Left ventricle myocardium inferior (tissue), 1 donor: Measurements from ENCODE around the gene CHD9. TPM values are rescaled to one million over a fixed set of nuclear protein-coding genes. Genes with fewer than 3 reads are reported as not detected.
"Not testable (repeated sequence)": the region's sequence is repeated elsewhere in the genome, so short reads cannot be mapped to it uniquely, and the experiment has no call there.

Experiments used
- DNase-seq: peaks from one replicate; pipeline ENCODE4 v3.0.0-alpha.2; 2020
- H3K27ac ChIP-seq: fragments of 200-600 bp; replicated peaks from 2 replicates; pipeline ENCODE4 v1.8.0; 2021
- H3K27me3 ChIP-seq: fragments of 200-600 bp; 2 replicates; pipeline ENCODE4 v1.8.0; 2021; ENCODE audit warnings: low read depth
- H3K36me3 ChIP-seq: fragments of 200-600 bp; 2 replicates; pipeline ENCODE4 v1.8.0; 2021
- H3K4me1 ChIP-seq: fragments of 200-600 bp; 2 replicates; pipeline ENCODE4 v1.8.0; 2021
- H3K4me3 ChIP-seq: fragments of 200-600 bp; 2 replicates; pipeline ENCODE4 v1.8.0; 2021; ENCODE audit warnings: mild to moderate bottlenecking, moderate library complexity
- H3K9me3 ChIP-seq: fragments of 200-600 bp; replicated peaks from 2 replicates; pipeline ENCODE4 v1.8.0; 2021
- intact Hi-C: fragments of 100-400 bp; cut with micrococcal nuclease; formaldehyde crosslinking; loops from one replicate; pipeline ENCODE4 v1.11.0; 2022
- total RNA-seq: library from RNA; stranded (reverse); fragmentation: NEBNext Ultra II Directional; extraction: Animal tissue kit (Norgen Biotek cat#: 25700); gene quantifications from one replicate; pipeline ENCODE4 v1.2.1, GENCODE V29; 2021
- TF ChIP-seq, protein P1 (sequence below): fragments of 200-600 bp; IDR thresholded peaks from 2 replicates; pipeline ENCODE4 v1.8.0; 2021; ENCODE audit warnings: antibody characterized with exemption, mild to moderate bottlenecking, borderline replicate concordance
- donor health status: DM: no; HTN: yes; CAD: no; lungs with severe emphysema.

CHD9 gene
- total RNA-seq, 1 donor from 2014 or later: 38.9 TPM

DNA sequence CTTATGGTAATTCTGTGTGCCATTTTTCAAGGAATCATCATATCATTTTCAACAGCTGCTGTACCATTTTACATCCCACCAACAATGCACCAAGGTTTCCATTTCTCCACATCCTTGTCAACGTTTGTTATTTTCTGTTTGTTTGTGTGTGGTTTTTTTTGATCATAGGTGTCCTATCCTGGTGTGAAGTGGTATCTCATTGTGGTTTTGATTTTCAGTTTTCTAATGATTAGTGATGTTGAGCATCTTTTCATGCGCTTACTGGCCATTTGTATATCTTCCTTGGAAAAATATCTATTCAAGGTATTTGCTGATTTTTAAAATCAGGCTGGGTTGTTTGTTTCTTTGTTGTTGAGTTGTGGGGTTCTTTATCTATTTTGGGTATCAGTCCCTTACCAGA is 15.0 kb downstream of the CHD9 start:
- intact Hi-C loops: no loop called here
- Histone ChIP-seq H3K4me1 (peaks cover 82% of the 10 kb centered on the region), H3K27ac (peak overlapping the region; percentile 85)

DNA sequence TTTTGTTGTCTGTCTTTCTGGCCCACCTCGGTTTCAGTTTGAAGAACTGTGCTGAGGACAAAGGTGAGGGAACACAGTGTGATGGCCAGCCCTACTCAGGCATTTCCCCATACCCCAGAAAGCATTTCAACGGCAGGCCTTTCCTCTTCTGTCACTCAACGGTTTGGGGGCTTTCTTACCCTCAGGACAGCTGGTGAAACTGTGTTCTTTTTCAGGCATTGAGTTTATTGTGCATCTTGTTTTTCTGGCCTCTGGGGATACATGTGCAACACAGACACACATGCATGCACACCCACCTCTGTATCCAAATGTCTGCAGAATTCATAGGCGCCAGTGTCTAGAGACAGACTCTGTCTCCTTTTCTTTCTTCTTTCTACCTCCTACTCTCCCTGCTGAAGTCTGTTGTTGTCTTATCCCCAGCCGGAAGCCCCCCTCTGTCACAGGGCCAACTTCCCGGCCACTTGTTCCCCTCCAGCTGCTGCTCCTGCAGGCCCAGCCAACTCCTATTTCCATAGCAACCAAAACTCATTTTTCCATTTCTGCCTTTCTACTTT is 17.0 kb downstream of the CHD9 start:
- intact Hi-C loops: no loop called here
- Histone ChIP-seq H3K27me3 (no peaks in the 10 kb centered on the region), H3K36me3 (peaks cover 11% of the 10 kb centered on the region), H3K4me1 (peaks cover 64% of the 10 kb centered on the region), H3K9me3 (peaks cover 4% of the 10 kb centered on the region), H3K4me3 (peak overlapping the region; percentile 48), H3K27ac (peak overlapping the region; percentile 85)
- TF ChIP-seq, protein P1, sequence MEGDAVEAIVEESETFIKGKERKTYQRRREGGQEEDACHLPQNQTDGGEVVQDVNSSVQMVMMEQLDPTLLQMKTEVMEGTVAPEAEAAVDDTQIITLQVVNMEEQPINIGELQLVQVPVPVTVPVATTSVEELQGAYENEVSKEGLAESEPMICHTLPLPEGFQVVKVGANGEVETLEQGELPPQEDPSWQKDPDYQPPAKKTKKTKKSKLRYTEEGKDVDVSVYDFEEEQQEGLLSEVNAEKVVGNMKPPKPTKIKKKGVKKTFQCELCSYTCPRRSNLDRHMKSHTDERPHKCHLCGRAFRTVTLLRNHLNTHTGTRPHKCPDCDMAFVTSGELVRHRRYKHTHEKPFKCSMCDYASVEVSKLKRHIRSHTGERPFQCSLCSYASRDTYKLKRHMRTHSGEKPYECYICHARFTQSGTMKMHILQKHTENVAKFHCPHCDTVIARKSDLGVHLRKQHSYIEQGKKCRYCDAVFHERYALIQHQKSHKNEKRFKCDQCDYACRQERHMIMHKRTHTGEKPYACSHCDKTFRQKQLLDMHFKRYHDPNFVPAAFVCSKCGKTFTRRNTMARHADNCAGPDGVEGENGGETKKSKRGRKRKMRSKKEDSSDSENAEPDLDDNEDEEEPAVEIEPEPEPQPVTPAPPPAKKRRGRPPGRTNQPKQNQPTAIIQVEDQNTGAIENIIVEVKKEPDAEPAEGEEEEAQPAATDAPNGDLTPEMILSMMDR: no peak
- peak; percentile 88 for DNase-seq

More for the DNA sequence above, 15.0 kb downstream of the CHD9 start:
- peaks cover 11% of the 10 kb centered on the region for H3K36me3 ChIP-seq
- no peak overlapping the region for H3K4me3 ChIP-seq
- no peaks in the 10 kb centered on the region for H3K27me3 ChIP-seq
- TF ChIP-seq, protein P1: no peak
- DNase-seq: no peak
- peaks cover 4% of the 10 kb centered on the region for H3K9me3 ChIP-seq

DNA sequence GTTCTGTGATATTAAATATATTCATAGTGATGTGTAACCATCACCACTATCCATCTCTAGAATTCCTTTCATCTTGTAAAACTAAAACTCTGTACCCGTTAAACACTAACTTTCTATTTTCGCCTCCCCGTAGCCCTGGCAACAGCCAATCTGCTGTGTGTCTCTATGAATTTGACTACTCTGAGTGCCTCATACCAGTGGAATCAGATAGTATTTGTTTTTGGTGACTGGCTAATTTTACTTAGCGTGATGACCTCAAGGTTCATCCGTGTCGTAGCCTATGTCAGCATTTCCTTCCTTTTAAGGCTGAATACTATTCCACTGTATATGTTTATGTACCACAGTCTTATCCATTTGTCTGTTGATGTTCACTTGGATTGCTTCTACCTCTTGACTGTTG is 18.2 kb downstream of the CHD9 start:
- peak overlapping the region; percentile 85 for H3K27ac ChIP-seq
- H3K4me3 ChIP-seq: no peak overlapping the region
- peaks cover 55% of the 10 kb centered on the region for H3K4me1 ChIP-seq
- DNase-seq: no peak
- no peaks in the 10 kb centered on the region for H3K27me3 ChIP-seq
- peaks cover 11% of the 10 kb centered on the region for H3K36me3 ChIP-seq
- peaks cover 4% of the 10 kb centered on the region for H3K9me3 ChIP-seq
- intact Hi-C loops: no loop called here
- TF ChIP-seq, protein P1: no peak

DNA sequence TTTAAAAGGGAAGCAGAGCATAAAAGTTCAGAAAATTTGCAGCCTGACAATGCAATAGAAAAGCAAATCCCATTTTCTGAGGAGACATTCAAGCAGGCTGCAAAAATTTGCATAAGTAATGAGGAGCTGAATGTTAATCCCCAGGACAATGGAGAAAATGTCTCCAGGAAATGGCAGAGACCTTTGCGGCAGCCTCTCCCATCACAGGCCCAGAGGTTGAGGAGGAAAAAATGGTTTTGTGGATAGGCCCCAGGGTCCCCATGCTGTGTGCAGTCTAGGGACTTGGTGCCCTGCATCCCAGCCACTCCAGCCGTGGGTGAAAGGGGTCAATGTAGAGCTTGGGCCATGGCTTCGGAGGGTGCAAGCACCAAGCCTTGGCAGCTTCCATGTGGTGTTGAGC is 19.5 kb downstream of the CHD9 start:
- DNase-seq, H3K27me3 ChIP-seq, intact Hi-C loops, H3K36me3 ChIP-seq, H3K4me3 ChIP-seq, H3K9me3 ChIP-seq: not testable (repeated sequence)
- Histone ChIP-seq H3K4me1 (peaks cover 56% of the 10 kb centered on the region), H3K27ac (peak overlapping the region; percentile 7)

DNA sequence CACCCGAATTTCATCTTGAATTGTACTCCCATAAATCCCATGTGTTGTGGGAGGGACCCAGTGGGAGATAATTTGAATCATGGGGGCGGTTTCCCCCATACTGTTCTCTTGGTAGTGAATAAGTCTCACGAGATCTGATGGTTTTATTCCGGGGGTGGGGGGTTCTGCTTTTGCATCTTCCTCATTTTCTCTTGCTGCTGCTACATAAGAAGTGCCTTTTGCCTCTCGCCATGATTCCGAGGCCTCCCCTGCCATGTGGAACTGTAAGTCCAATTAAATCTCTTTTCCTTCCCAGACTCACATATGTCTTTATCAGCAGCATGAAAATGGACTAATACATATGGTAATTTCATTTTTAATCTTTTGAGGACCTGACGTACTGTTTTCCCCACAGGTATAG is 20.7 kb downstream of the CHD9 start:
- intact Hi-C loops, H3K4me3 ChIP-seq, H3K27me3 ChIP-seq, H3K9me3 ChIP-seq, H3K27ac ChIP-seq, DNase-seq, H3K36me3 ChIP-seq: not testable (repeated sequence)
- peaks cover 61% of the 10 kb centered on the region for H3K4me1 ChIP-seq

DNA sequence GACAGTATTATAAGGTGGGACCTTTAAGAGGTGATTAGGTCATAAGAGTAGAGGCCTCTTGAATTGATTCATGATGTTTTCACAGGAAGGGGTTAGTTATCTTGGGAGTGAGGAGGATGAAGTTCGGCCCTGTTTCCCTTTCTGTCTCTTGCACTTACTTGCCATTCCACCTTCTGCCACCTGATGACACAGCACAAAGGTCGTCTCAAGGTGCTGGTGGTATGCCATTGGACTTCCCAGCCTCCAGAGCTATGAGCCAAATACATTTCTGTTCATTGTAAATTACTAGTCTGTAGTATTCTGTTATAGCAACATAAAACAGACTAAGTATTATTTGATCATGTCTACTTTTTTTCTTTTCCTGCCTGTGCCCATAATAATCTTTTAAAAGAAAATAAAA is 23.5 kb downstream of the CHD9 start:
- no peaks in the 10 kb centered on the region for H3K27me3 ChIP-seq
- intact Hi-C loops: no loop called here
- TF ChIP-seq, protein P1: no peak
- H3K9me3 ChIP-seq: peaks cover 4% of the 10 kb centered on the region
- no peak for DNase-seq
- H3K4me1 ChIP-seq: peaks cover 61% of the 10 kb centered on the region
- peak overlapping the region; percentile 94 for H3K27ac ChIP-seq
- H3K4me3 ChIP-seq: no peak overlapping the region
- no peaks in the 10 kb centered on the region for H3K36me3 ChIP-seq
